ENCODE results near the gene GRSF1.

- no peak for TF ChIP-seq GABPA (IDR thresholded peaks at IDR 0.05; ENCODE audit: low read depth, low read length)
- no peak for TF ChIP-seq GABPA (CRISPR knock-in tag; IDR thresholded peaks at IDR 0.05; ENCODE audit: low read depth)
- TF ChIP-seq HOXA3 (CRISPR knock-in tag; IDR thresholded peaks at IDR 0.05): no peak
- no peak for TF ChIP-seq POLR2AphosphoS5 (IDR thresholded peaks at IDR 0.05; ENCODE audit: low read depth, low read length)
Observed at GRCh38 chr4:70842761-70843435, 3.2 kb upstream of the GRSF1 start.
